ENCODE measurements around the gene MID2. TPM values are rescaled to one million over a fixed set of nuclear protein-coding genes. Genes with fewer than 3 reads are reported as not detected.

MID2 gene, protein sequence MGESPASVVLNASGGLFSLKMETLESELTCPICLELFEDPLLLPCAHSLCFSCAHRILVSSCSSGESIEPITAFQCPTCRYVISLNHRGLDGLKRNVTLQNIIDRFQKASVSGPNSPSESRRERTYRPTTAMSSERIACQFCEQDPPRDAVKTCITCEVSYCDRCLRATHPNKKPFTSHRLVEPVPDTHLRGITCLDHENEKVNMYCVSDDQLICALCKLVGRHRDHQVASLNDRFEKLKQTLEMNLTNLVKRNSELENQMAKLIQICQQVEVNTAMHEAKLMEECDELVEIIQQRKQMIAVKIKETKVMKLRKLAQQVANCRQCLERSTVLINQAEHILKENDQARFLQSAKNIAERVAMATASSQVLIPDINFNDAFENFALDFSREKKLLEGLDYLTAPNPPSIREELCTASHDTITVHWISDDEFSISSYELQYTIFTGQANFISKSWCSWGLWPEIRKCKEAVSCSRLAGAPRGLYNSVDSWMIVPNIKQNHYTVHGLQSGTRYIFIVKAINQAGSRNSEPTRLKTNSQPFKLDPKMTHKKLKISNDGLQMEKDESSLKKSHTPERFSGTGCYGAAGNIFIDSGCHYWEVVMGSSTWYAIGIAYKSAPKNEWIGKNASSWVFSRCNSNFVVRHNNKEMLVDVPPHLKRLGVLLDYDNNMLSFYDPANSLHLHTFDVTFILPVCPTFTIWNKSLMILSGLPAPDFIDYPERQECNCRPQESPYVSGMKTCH
- total RNA-seq (2021) = 0.43 and 0.48 TPM in 2 replicates
- Bru-seq, nascent RNA = percentile 22 among the genes with signal in this experiment
- percentile 15 among the genes with signal in this experiment for BruChase-seq, experiment 1, labeled RNA remaining after a 2-hour chase
- percentile 15 among the genes with signal in this experiment for BruChase-seq, experiment 2, labeled RNA remaining after a 6-hour chase
- long read RNA-seq, partial matches to known transcripts = 0 of 3 reads
- long read RNA-seq, other reads (novel, unspliced or antisense) = 0 of 3 reads

DNA sequence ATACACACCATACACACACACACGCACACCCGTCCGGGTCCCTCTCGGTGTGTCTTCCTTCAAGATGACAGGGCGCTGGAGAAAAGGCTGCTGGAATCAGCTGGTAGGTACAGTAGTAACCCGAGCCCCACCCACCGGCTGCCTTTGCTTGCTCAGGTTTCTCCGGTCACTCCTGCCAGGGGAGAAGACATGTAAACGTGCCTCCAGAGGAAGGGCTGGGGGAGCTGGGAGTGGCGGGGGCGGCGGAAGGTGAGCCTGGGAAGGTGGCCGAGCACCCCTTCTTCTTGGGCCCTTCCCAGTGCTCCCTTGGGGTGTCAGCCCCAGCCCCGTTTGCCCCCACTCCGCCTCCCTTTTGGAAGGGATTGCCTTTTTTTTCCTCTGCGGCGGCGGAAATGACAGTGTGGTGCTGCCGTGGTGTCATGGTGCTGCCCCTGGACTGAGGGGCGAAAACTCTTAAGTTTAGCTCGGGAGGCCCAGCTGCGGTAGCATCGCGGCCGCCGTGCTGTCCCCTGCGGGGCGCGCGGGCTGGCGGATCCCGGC, at the start of gene MID2:
Gene MID2, plus strand, starts transcription at position 169 of the 540 bp plus-strand sequence. CDS start 561 bp downstream, outside the sequence.
- no peaks in the 10 kb centered on the region for H3K36me3 ChIP-seq (ENCODE audit: insufficient read depth, low read length, poor library complexity, severe bottlenecking)
- TF ChIP-seq, protein P1, sequence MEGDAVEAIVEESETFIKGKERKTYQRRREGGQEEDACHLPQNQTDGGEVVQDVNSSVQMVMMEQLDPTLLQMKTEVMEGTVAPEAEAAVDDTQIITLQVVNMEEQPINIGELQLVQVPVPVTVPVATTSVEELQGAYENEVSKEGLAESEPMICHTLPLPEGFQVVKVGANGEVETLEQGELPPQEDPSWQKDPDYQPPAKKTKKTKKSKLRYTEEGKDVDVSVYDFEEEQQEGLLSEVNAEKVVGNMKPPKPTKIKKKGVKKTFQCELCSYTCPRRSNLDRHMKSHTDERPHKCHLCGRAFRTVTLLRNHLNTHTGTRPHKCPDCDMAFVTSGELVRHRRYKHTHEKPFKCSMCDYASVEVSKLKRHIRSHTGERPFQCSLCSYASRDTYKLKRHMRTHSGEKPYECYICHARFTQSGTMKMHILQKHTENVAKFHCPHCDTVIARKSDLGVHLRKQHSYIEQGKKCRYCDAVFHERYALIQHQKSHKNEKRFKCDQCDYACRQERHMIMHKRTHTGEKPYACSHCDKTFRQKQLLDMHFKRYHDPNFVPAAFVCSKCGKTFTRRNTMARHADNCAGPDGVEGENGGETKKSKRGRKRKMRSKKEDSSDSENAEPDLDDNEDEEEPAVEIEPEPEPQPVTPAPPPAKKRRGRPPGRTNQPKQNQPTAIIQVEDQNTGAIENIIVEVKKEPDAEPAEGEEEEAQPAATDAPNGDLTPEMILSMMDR (conservative IDR thresholded peaks at IDR 0.05; ENCODE audit: low read depth, low read length) = no peak
- no peak for TF ChIP-seq EZH2 (IDR thresholded peaks at IDR 0.05; ENCODE audit: borderline replicate concordance, low read depth, low read length, poor library complexity, severe bottlenecking)
- H3K4me3 ChIP-seq (ENCODE audit: low read depth, low read length, poor library complexity, severe bottlenecking) = peak within 1 kb of the TSS; percentile 28
- ChIA-PET POLR2A (ENCODE audit: low non-redundant PET) (no interaction called here), CTCF (no interaction called here)
- DNase-seq (ENCODE audit: low spot score) = no peak
- intact Hi-C loops (cut with micrococcal nuclease; ENCODE audit: unreplicated experiment) = no loop called here
- H3K27ac ChIP-seq (ENCODE audit: low read depth, low read length, poor library complexity, severe bottlenecking) = no peak within 1 kb of the TSS
- BruUV-seq (replicated peaks) = no TSS peak
- H3K27me3 ChIP-seq (replicated peaks; ENCODE audit: insufficient read depth, low read depth, low read length, poor library complexity) = peaks cover 22% of the 10 kb centered on the region
- no peaks in the 10 kb centered on the region for H3K9me3 ChIP-seq (ENCODE audit: low read depth, low read length, poor library complexity, severe bottlenecking)
- H3K4me1 ChIP-seq (ENCODE audit: insufficient read depth, low read length, poor library complexity, severe bottlenecking) = no peaks in the 10 kb centered on the region

DNA sequence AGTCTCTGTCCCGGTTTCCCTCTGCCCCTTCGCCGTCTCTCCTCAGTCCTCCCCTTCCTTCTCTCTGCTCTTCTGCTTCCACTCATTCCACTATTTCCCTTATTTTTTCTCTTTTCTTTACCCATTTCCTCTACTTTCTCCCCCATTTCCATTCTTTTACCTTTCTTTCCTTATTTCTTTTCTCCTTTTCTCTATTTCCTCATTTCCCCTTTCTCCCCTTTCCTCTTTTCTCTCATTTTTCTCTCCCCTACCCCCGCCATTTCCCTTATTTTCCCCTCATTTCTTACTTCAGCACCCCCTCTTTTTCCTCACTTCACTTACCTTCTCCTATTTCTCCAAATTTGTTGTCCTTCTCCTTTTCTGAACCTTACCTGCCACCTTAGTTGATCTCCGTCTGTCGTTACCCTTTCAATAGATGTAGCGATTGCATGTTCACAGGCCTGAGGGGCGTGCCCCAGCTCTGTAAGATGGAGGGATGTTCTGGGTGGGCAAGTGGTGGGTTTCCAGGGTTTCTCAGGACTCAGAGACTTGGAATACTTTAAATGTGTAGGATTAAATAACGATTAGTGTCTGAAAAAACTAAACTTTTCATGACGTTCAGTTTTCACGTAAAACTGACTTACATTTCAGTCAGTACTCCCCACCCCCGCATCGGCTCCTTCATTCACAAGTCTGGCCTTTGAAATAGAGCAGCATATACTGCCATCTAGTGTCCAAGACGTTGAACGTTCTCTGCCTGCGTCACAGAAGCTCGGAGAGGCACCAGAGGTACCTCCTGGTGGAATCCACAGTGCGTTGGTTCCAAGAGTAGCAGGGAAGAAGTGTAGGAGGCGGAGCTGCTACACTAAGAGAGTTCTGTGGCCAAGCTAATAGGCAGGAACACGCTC, 48.8 kb upstream of the MID2 start:
- Histone ChIP-seq H3K27ac (ENCODE audit: low read depth, low read length, poor library complexity, severe bottlenecking) (no peak overlapping the region), H3K36me3 (ENCODE audit: insufficient read depth, low read length, poor library complexity, severe bottlenecking) (no peaks in the 10 kb centered on the region), H3K4me1 (ENCODE audit: insufficient read depth, low read length, poor library complexity, severe bottlenecking) (peaks cover 5% of the 10 kb centered on the region), H3K4me3 (ENCODE audit: low read depth, low read length, poor library complexity, severe bottlenecking) (peak overlapping the region; percentile 41), H3K9me3 (ENCODE audit: low read depth, low read length, poor library complexity, severe bottlenecking) (no peaks in the 10 kb centered on the region), H3K27me3 (replicated peaks; ENCODE audit: insufficient read depth, low read depth, low read length, poor library complexity) (no peaks in the 10 kb centered on the region)
- POLR2A ChIA-PET (ENCODE audit: low non-redundant PET) = no interaction called here
- intact Hi-C loops (cut with micrococcal nuclease; ENCODE audit: unreplicated experiment) = loop anchor here (1.0 to 10.0 kb wide), 6 partner anchors 60 to 882 kb away; no protein-coding TSS in a partner anchor
- no TSS peak for BruUV-seq (replicated peaks)
- peak; percentile 90 for DNase-seq (ENCODE audit: low spot score)
- TF ChIP-seq EZH2 (IDR thresholded peaks at IDR 0.05; ENCODE audit: borderline replicate concordance, low read depth, low read length, poor library complexity, severe bottlenecking) = no peak
- TF ChIP-seq, protein P1 (conservative IDR thresholded peaks at IDR 0.05; ENCODE audit: low read depth, low read length) = peak; percentile 82
- CTCF ChIA-PET = interaction anchor here (0.5 to 1.8 kb wide), 7 partner anchors 17 to 903 kb away, joined by 3 to 20 read pairs (median 5); no protein-coding TSS in a partner anchor
